Measurements from ENCODE around the gene CRTC1.

DNA sequence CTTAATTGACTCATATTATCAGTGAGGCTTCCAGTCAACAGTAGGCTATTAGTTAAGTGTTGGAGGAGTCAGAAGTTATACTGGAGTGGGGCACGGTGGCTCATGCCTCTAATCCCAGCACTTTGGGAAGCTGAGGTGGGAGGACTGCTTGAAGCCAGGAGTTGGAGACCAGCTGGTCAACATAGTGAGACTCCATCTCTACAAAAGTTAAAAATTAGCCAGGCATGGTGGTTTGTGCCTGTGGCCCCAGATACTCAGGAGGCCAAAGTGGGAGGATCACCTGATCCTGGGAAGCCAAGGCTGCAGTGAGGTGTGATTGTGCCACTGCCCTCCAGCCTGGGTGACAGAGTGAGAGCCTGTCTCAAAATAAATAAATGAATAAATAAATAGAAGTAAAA, 54.5 kb downstream of the CRTC1 start:
- TF ChIP-seq, protein P1, sequence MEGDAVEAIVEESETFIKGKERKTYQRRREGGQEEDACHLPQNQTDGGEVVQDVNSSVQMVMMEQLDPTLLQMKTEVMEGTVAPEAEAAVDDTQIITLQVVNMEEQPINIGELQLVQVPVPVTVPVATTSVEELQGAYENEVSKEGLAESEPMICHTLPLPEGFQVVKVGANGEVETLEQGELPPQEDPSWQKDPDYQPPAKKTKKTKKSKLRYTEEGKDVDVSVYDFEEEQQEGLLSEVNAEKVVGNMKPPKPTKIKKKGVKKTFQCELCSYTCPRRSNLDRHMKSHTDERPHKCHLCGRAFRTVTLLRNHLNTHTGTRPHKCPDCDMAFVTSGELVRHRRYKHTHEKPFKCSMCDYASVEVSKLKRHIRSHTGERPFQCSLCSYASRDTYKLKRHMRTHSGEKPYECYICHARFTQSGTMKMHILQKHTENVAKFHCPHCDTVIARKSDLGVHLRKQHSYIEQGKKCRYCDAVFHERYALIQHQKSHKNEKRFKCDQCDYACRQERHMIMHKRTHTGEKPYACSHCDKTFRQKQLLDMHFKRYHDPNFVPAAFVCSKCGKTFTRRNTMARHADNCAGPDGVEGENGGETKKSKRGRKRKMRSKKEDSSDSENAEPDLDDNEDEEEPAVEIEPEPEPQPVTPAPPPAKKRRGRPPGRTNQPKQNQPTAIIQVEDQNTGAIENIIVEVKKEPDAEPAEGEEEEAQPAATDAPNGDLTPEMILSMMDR (IDR thresholded peaks at IDR 0.05): no peak
- TF ChIP-seq POLR2A (IDR thresholded peaks at IDR 0.05): no peak
